Dermis microvascular lymphatic vessel endothelial cell (primary cell): ENCODE results near the gene SP110. TPM values are rescaled to one million over a fixed set of nuclear protein-coding genes. Genes with fewer than 3 reads are reported as not detected.
"Not testable (repeated sequence)": the region's sequence is repeated elsewhere in the genome, so short reads cannot be mapped to it uniquely, and the experiment has no call there.

Experiments used
- DNase-seq, 2 donors: peaks; one replicate each; pipeline versions ENCODE4 v3.0.0 to v3.0.0-alpha.2; 2010; ENCODE audit warnings: low read depth in 2 of 2
- total RNA-seq: library from RNA; depleted of rRNA; stranded (reverse); fragments of >200 nt; gene quantifications from 2 replicates; pipeline ENCODE4 v1.2.1, GENCODE V29; 2014

SP110 gene
- total RNA-seq, 1 donor from 2014 or later, result 1.8 TPM

DNA sequence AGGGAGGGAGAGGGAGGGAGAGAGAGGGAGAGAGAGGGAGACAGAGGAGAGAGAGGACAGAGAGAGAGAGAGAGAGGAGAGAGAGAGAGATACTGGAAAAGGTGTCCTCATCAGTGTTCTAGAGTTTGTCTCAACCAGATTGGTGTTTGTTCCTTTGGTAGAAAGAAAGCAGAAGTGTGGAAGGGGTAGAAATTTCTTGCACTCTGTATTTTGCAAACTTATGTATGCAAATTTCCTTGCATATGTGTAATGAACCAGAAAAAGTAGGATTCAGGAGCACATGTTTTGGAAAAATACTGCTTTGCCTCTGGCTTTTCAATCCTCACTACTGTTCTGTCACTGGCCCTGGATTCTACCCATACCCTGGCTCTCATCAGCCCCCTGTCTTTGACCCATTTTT is 4.7 kb upstream of the SP110 start:
- DNase-seq, result no peak

DNA sequence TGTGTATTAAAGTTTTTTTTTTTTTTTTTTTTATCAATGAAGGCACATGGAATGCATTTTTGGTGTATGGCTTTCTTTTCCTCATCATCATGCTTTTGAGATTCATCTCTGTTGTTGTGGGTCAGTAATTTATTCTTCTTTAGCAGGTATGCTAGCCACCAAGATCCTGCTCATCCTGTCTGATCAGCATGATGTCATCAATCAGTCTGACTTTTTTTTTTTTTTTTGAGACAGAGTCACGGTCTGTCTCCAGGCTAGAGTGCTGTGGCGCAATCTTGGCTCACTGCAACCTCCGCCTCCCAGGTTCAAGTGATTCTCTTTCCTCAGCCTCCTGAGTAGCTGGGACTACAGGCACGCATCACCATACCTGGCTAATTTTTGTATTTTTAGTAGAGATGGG is 3.0 kb upstream of the SP110 start:
- DNase-seq, result not testable (repeated sequence)

- DNase-seq, result no peak
Observed at GRCh38 chr2:230221493-230221892, 1.7 kb upstream of the SP110 start.

- no peak for DNase-seq
Observed at GRCh38 chr2:230220347-230220969, 674 bp upstream of the SP110 start.

- DNase-seq, result no peak
Observed at GRCh38 chr2:230218421-230218820, 1.4 kb downstream of the SP110 start.

- DNase-seq, result no peak
Observed at GRCh38 chr2:230217424-230217823, 2.4 kb downstream of the SP110 start.

DNA sequence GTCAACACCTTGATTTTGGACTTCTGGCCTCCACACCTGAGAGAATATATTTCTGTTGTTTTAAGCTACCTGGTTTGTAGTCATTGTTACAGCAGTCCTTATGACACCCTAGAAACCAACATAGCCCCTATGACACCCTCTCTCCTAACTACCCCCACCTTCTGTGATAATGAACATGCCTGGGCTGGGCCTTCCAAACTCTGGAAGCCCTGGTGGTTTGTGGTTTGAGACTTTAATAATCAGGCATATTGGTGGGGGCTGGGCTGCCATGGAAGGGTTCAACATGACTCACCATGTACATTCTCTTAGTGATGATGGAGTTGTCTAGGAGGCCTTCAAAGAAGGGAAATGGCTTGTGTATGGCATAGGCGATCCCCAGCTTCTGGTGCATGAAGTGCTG is 3.3 kb downstream of the SP110 start:
- no peak for DNase-seq

DNA sequence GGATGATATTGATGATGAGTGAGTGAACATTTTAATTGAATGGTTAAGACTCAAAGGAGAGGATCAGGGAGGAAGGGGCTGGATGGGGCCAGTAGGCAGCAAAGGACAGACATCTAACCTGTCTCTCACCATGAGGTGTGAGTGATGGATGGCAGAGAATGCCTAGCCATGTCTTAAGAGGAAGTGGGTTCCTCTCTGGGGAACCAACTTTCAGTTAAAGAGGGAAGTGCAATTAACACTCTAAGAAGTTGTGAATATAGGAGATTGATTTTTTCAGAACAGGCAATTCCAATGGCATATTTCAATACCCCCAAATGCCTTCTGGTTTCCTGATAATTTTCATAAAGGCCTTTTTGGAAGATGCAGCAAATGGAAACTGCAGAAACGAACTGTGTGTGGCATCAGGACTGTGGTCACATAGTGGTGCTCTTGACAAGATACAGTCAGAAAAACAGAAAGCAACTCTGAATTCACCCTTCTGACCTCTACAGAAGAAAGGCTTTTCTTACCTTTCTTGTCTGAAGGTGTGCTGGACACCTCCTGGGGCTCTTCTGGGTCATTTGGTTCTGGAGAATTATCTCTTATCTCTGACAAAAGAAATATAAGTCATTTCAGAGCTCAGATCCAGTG is 10.2 kb downstream of the SP110 start:
- DNase-seq, result no peak

DNA sequence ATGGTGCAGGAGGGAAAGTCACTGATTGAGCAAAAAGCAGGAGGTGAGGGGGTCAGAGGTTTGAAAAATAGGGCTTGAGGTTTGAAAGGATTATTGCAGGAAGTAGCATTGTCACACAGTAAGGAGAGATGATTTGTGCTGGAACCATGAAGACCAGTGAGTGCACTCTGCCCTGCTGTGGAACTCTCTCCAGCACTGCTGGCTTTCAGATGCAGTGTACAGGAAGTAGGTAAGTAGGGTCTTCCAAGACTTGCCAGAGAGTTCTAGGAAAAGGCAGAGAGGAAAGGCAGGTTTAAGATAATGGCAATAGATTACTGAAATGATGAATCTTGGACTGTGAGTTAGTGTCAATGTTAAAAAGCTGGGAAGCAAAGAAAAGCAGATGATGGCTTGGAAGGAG is 11.2 kb downstream of the SP110 start:
- DNase-seq, result no peak

GRCh38 chr2:230205721-230206120 is 14.1 kb downstream of the SP110 start:
- DNase-seq, result no peak

- no peak for DNase-seq
Observed at GRCh38 chr2:230205034-230205433, 14.8 kb downstream of the SP110 start.

- no peak for DNase-seq
Observed at GRCh38 chr2:230203110-230203676, 16.6 kb downstream of the SP110 start.

DNA sequence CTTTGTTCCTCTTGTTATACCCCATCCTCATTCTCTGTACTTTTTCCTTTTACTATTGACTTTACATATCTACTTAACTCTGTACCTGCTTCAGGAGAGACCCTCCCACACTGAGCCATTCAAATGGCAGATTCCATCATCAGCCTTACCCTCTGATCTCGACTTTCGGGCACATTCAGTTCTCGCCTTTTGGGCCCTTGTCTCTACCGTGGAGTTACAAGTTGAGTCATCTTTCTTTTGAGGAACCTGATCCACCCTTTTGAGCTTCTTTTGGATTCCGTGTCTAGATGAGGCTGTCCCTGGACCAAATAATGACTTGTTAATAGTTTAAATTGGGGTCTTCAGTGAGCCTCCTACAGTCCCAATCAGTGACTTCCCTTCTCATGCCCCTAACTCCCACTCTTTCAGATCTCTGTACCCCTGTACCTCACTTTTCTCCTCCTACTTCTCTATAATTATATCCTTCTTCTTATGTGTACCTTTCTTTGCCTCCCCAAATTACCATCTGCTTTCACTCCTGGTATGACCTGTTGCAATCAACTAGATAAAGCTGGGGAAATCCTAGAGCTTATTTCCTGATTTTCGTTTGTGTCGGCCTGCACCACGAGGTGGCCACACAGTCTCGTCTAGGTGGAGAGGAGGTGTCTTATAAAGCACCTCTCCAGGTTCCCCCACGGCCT is 17.2 kb downstream of the SP110 start:
- DNase-seq, result no peak

GRCh38 chr2:230184727-230185578 is 34.8 kb downstream of the SP110 start:
- no peak for DNase-seq

GRCh38 chr2:230181195-230181594 is 38.6 kb downstream of the SP110 start:
- no peak for DNase-seq

GRCh38 chr2:230179907-230180306 is 39.9 kb downstream of the SP110 start:
- no peak for DNase-seq

DNA sequence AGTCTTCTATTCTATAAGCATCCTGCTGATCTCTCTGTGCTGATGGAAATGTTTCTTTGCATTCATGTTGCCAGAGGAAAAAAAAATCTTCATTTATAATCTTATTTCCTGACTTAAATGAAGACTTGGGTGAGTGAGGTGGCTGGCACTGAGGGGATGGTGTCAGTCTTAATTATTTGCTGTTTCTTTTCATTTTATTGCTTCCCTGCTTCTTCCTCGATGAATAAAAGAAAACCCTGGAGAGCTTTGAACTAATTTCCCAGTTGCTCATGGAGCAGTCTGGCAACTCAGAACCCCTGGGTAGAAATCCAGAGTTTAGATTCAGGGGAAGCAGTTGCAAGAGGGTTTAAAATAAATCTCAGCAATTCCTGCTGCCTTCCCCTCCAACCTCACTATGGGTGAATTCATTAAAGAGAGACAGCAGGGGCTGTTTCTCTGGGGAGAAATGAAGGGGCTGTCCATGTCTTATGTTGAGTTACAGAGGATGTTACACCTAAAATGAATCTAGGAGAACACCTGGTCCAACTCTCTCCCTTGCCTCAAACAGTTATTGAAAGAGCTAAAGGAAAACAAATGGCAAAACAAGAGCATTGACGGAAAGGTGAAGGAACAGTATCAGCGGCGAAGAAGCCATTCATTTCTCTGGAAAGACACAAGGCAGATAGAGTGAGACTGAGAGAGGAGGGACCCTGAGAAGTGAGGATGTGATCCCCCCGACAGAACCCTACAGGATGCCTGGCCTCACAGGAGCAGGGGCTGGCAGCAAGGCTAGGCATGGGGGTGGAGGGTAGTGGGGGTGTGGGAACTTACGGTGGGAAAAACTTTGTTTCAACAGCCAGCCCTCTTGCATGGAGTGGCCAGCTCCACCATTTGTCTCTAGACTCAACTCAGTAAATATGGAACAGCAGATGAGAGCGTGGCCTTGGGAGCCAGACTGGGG is 41.0 kb downstream of the SP110 start:
- DNase-seq, result no peak

DNA sequence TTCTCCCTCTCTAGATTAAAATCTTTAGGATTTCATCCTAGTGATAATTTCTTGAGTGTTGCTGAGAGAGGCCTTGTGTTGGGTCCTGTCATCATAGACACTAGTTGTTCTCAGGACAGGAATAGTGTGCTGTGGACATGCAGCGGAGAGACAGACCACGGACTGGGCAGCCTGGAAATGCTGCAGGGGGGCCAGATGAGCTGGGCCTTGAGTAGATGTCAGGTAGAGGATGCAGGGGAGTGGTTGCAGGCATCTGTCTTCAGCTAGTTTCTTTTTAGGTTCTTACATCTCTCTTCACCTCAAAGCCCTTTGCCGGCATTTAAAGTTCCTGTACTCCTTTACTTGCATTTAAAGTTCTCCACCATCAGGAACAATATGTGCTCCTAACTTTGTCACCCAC is 42.8 kb downstream of the SP110 start:
- no peak for DNase-seq

DNA sequence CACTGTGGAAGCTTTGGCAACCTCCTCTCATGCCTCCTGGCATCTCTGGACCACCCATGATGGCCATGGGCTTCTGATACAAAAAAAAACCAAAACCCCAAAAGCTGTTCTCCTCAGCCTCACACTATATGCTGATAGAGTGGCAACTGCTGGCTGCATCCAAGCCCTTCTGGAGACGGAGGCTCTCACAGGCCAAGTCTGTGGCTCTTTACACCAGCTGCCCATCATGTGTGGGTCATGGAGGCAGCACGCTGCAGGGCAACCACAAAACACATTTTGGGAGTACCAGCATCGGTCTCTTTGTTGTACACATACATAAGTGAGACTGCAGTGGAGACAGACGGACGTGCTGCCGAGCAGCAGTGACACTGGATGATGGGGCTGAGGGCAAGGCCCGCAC is 45.3 kb downstream of the SP110 start:
- no peak for DNase-seq

DNA sequence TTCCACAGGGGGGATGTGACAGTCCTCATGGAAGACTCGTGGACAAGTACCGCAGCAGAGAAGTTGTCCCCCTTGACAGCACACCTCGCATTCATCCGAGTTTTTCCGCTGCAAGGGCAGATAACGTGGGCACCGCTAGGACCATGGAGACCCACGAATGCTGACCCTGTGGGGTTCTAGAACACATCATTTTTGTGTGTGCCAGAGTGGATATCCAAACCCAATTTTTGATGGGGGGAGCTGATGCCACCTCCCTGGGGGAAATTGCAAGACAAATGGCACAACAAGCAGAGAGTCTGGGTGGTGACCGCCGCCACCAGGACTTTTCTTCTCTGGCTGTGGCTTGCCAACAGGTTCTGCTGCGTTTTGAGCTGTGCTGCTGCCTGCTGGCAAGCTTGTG is 46.9 kb downstream of the SP110 start:
- DNase-seq, result no peak

GRCh38 chr2:230172156-230172555 is 47.6 kb downstream of the SP110 start:
- DNase-seq, result no peak
